Vagina (tissue), 2 donors: ENCODE results near the gene XPNPEP1.

Source experiments
- POLR2A ChIP-seq, 2 donors: fragments of 450-650 bp; IDR thresholded peaks; one replicate each; pipeline ENCODE4 v1.6.1; 2017; ENCODE audit warnings: antibody characterized with exemption in 2 of 2, mild to moderate bottlenecking in 2 of 2, moderate library complexity in 2 of 2
- POLR2AphosphoS5 ChIP-seq, 2 donors: sonication (generic); formaldehyde crosslinking; IDR thresholded peaks; one replicate each; pipeline ENCODE4 v1.9.0; 2017; ENCODE audit warnings: antibody characterized with exemption in 2 of 2, mild to moderate bottlenecking in 2 of 2, low read depth in 1 of 2; ENCODE audit not compliant: insufficient read depth in 1 of 2

DNA sequence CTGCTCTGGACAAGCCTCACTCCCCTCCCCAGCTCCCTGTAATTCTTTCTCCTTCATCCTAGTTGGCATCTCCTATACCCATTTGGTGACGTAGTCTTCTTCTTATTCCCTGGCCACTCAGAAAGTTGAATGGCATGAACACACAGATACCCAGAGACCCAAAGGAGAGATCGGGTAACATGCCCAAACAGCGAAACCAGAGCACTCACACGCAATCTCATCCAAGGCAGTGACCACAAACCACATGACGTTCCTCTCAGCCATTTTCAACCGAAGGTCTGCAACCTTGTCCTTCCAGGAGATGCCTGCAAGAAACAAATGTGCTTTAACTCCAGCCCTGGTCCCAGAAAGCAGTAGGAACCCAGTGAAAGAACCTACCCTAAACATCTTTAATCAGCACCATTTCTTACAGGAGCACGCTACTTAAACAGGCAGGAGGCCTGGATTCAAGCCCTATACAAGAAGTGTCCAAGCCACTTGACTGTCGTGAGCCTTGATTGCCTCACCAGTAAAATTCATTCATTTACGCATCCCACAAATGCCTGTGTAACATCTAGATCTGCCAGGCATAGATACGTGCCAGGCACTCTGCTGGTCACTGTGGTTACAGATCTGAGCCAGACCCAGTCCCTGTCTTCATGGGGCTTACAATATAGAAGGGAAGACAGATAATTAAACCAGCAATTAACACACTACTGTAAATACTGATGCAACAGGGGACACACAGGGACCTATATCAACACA is 37.1 kb downstream of the XPNPEP1 start:
- TF ChIP-seq POLR2A (IDR thresholded peaks at IDR 0.05) (no peak), POLR2AphosphoS5 (IDR thresholded peaks at IDR 0.05; ENCODE audit: insufficient read depth in 1 of 2, low read depth in 1 of 2) (no peak)
